GM12874 (cell line): ENCODE measurements around the gene SV2B.

Experiments
- CTCF ChIP-seq: IDR thresholded peaks from 2 replicates; pipeline ENCODE4 v1.5.1; 2011; ENCODE audit warnings: low read depth, mild to moderate bottlenecking, control low read depth, low read length, moderate library complexity; ENCODE audit not compliant: insufficient read depth

SV2B gene

GRCh38 chr15:91196768-91197167 is 96.7 kb downstream of the SV2B start:
- TF ChIP-seq CTCF = no peak

GRCh38 chr15:91199511-91199910 is 99.5 kb downstream of the SV2B start:
- no peak for TF ChIP-seq CTCF

GRCh38 chr15:91200101-91200754 is 100.2 kb downstream of the SV2B start:
- TF ChIP-seq CTCF = no peak

- no peak for TF ChIP-seq CTCF
These were observed 102.5 kb downstream of the SV2B start for GRCh38 chr15:91202510-91203102.

- no peak for TF ChIP-seq CTCF
These were observed 103.7 kb downstream of the SV2B start for GRCh38 chr15:91203619-91204203.

DNA sequence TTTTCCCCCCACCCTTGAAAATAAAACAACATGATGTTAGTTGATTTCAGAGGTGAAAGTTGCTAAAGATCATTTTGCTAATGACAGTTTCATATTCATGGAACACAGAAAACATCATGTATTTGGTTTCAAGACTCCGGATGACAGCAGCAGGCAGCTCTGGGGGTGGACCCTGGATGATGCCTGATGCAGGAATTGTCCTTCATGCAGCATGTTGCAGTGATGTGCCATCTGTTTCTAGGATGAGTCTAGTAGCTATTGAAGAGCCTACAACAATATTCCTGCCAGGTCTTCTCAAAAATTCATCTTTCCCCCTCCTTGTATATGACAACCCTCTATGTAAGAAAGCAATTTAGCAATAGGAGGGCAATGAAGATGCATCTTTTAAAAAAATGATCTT is 108.3 kb downstream of the SV2B start:
- TF ChIP-seq CTCF = no peak

GRCh38 chr15:91209318-91209717 is 109.3 kb downstream of the SV2B start:
- no peak for TF ChIP-seq CTCF
